Neural cell (in vitro differentiated cells): ENCODE measurements around the gene LENG9. TPM values are rescaled to one million over a fixed set of nuclear protein-coding genes. Genes with fewer than 3 reads are reported as not detected.

Experiments used
- H2AFZ ChIP-seq: fragments of 200-600, 300-800 bp; sonication (generic), shearing (Covaris generic); 2 replicates; pipeline ENCODE4 v1.6.0; 2014; ENCODE audit warnings: low read depth, mild to moderate bottlenecking, antibody characterized with exemption, low read length, moderate library complexity
- H3F3A ChIP-seq: fragments of 200-600 bp; shearing (Covaris generic); 2 replicates; pipeline ENCODE4 v1.6.1; 2016; ENCODE audit warnings: mild to moderate bottlenecking, moderate library complexity, mixed read lengths, antibody characterized with exemption, low read length; ENCODE audit not compliant: insufficient read depth, poor library complexity, severe bottlenecking
- H3K27ac ChIP-seq: fragments of 200-600, 300-800 bp; sonication (generic), shearing (Covaris generic); 2 replicates; pipeline ENCODE4 v1.5.1; 2014; ENCODE audit warnings: mild to moderate bottlenecking, low read length, moderate library complexity
- H3K27me3 ChIP-seq: fragments of 300-800, 200-600 bp; sonication (generic), shearing (Covaris generic); 2 replicates; pipeline ENCODE4 v1.6.0; 2014; ENCODE audit warnings: mild to moderate bottlenecking, low read depth, low read length, moderate library complexity; ENCODE audit not compliant: insufficient read depth
- H3K36me3 ChIP-seq: fragments of 300-800, 200-600 bp; sonication (generic), shearing (Covaris generic); 2 replicates; pipeline ENCODE4 v1.5.1; 2014; ENCODE audit warnings: mild to moderate bottlenecking, antibody characterized with exemption, low read length, moderate library complexity; ENCODE audit not compliant: insufficient read depth
- H3K4me2 ChIP-seq: fragments of 300-800, 200-600 bp; sonication (generic), shearing (Covaris generic); 2 replicates; pipeline ENCODE4 v1.6.0; 2014; ENCODE audit warnings: mild to moderate bottlenecking, low read length
- H3K4me3 ChIP-seq: fragments of 300-800, 200-600 bp; sonication (generic), shearing (Covaris generic); 2 replicates; pipeline ENCODE4 v1.5.1; 2014; ENCODE audit warnings: mild to moderate bottlenecking, low read length, moderate library complexity
- H3K79me2 ChIP-seq: fragments of 200-600 bp; shearing (Covaris generic); replicated peaks from 2 replicates; pipeline ENCODE4 v1.6.0; 2014; ENCODE audit warnings: mild to moderate bottlenecking, low read length, moderate library complexity; ENCODE audit not compliant: insufficient read depth
- H3K9ac ChIP-seq: fragments of 300-800, 200-600 bp; sonication (generic), shearing (Covaris generic); 2 replicates; pipeline ENCODE4 v1.6.1; 2016; ENCODE audit warnings: mild to moderate bottlenecking, low read length, mixed read lengths
- H3K9me2 ChIP-seq: fragments of 200-600 bp; shearing (Covaris generic); 2 replicates; pipeline ENCODE4 v1.6.1; 2016; ENCODE audit warnings: mild to moderate bottlenecking, low read length, mixed read lengths; ENCODE audit not compliant: insufficient read depth
- H3K9me3 ChIP-seq: fragments of 200-600, 300-800 bp; sonication (generic), shearing (Covaris generic); 2 replicates; pipeline ENCODE4 v1.6.1; 2016; ENCODE audit warnings: mild to moderate bottlenecking, mixed run types, low read length, moderate library complexity, mixed read lengths
- H4K20me1 ChIP-seq: fragments of 200-600 bp; shearing (Covaris generic); 2 replicates; pipeline ENCODE4 v1.6.1; 2016; ENCODE audit warnings: mild to moderate bottlenecking, mixed run types; ENCODE audit not compliant: insufficient read depth
- CTCF ChIP-seq: fragments of 450-650 bp; IDR thresholded peaks from 2 replicates; pipeline ENCODE4 v1.5.1; 2014; ENCODE audit warnings: antibody characterized with exemption, mild to moderate bottlenecking, moderate library complexity; ENCODE audit not compliant: poor library complexity, severe bottlenecking
- EP300 ChIP-seq: fragments of 450-650 bp; conservative IDR thresholded peaks from 2 replicates; pipeline ENCODE4 v1.6.1; 2014; ENCODE audit warnings: antibody characterized with exemption, mild to moderate bottlenecking, moderate library complexity; ENCODE audit not compliant: poor library complexity, severe bottlenecking
- EZH2 ChIP-seq: fragments of 200-600, 300-800 bp; shearing (Covaris generic), sonication (generic); IDR thresholded peaks from 2 replicates; pipeline ENCODE4 v1.6.1; 2014; ENCODE audit warnings: antibody characterized with exemption, low read length, borderline replicate concordance, mild to moderate bottlenecking; ENCODE audit not compliant: insufficient read depth, poor library complexity, severe bottlenecking
- MXI1 ChIP-seq: fragments of 450-650 bp; conservative IDR thresholded peaks from 2 replicates; pipeline ENCODE4 v1.6.1; 2014; ENCODE audit warnings: antibody characterized with exemption, mild to moderate bottlenecking; ENCODE audit not compliant: poor library complexity, severe bottlenecking
- POLR2AphosphoS5 ChIP-seq: IDR thresholded peaks from 2 replicates; pipeline ENCODE4 v1.6.1; 2012
- RAD21 ChIP-seq: fragments of 450-650 bp; conservative IDR thresholded peaks from 2 replicates; pipeline ENCODE4 v1.6.1; 2014; ENCODE audit warnings: antibody characterized with exemption, mild to moderate bottlenecking, moderate library complexity
- REST ChIP-seq: IDR thresholded peaks from 2 replicates; pipeline ENCODE4 v1.6.1; 2012; ENCODE audit warnings: borderline replicate concordance
- SMC3 ChIP-seq: fragments of 450-650 bp; conservative IDR thresholded peaks from 2 replicates; pipeline ENCODE4 v1.6.1; 2014; ENCODE audit warnings: antibody characterized with exemption, mild to moderate bottlenecking, moderate library complexity; ENCODE audit not compliant: poor library complexity
- TAF1 ChIP-seq: IDR thresholded peaks from 2 replicates; pipeline ENCODE4 v1.6.1; 2012; ENCODE audit warnings: low read depth
- polyA plus RNA-seq: library from polyadenylated mRNA; depleted of rRNA; stranded (reverse); fragments of >200 nt; gene quantifications from 2 replicates; pipeline ENCODE4 v1.2.3, GENCODE V29; 2014

Gene LENG9
- polyA plus RNA-seq, 1 donor from 2014 or later: 0.58 TPM

- Histone ChIP-seq H3K4me2 (peak overlapping the region; percentile 51), H3F3A (no peaks in the 10 kb centered on the region), H3K27ac (peak overlapping the region; percentile 66), H3K79me2 (peaks cover 41% of the 10 kb centered on the region), H3K9me2 (no peaks in the 10 kb centered on the region), H2AFZ (peak overlapping the region; percentile 51), H3K36me3 (no peaks in the 10 kb centered on the region), H3K4me3 (peak overlapping the region; percentile 88), H3K9ac (peak overlapping the region; percentile 57), H3K27me3 (no peaks in the 10 kb centered on the region), H3K9me3 (no peaks in the 10 kb centered on the region), H4K20me1 (no peaks in the 10 kb centered on the region)
- no peak for TF ChIP-seq EZH2
- TF ChIP-seq RAD21: no peak
- TF ChIP-seq TAF1: no peak
- no peak for TF ChIP-seq REST
- TF ChIP-seq POLR2AphosphoS5: peak; percentile 5
- no peak for TF ChIP-seq EP300
- TF ChIP-seq MXI1: no peak
These were observed 45.3 kb downstream of the LENG9 start for GRCh38 chr19:54418030-54418929.

GRCh38 chr19:54416695-54417491 lies 46.7 kb downstream of the LENG9 start:
- Histone ChIP-seq H3K36me3 (no peaks in the 10 kb centered on the region), H3K4me3 (peak overlapping the region; percentile 88), H3K4me2 (peak overlapping the region; percentile 96), H3K27me3 (no peaks in the 10 kb centered on the region), H3K27ac (peak overlapping the region; percentile 66), H3K79me2 (peaks cover 41% of the 10 kb centered on the region), H4K20me1 (no peaks in the 10 kb centered on the region), H3F3A (no peaks in the 10 kb centered on the region), H3K9me3 (no peaks in the 10 kb centered on the region), H2AFZ (no peak overlapping the region), H3K9me2 (no peaks in the 10 kb centered on the region), H3K9ac (peak overlapping the region; percentile 82)
- TF ChIP-seq TAF1 (no peak), SMC3 (no peak), CTCF (no peak), POLR2AphosphoS5 (no peak), RAD21 (no peak), EZH2 (no peak), REST (no peak), EP300 (no peak), MXI1 (no peak)
